ENCODE results near the gene MALT1.

DNA sequence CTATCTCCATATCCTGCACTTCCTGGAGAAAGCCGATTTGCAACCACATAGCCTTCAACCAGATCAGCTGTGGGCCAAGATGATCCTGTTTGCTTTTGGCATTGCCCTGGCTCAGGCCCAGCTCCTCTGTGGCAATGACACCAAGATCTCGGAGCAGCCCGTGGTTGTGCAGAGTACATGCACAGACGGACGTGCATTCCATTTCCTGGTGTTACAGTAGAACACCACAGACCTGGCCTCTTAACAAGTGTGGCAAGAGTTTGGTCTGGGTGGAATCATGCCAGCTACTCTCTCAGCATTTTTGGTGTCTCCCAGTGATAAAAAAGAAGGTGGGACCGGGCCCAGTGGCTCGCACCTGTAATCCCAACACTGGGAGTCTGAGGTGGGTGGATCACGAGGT is 20.0 kb downstream of the MALT1 start:
- TF ChIP-seq, protein P1, sequence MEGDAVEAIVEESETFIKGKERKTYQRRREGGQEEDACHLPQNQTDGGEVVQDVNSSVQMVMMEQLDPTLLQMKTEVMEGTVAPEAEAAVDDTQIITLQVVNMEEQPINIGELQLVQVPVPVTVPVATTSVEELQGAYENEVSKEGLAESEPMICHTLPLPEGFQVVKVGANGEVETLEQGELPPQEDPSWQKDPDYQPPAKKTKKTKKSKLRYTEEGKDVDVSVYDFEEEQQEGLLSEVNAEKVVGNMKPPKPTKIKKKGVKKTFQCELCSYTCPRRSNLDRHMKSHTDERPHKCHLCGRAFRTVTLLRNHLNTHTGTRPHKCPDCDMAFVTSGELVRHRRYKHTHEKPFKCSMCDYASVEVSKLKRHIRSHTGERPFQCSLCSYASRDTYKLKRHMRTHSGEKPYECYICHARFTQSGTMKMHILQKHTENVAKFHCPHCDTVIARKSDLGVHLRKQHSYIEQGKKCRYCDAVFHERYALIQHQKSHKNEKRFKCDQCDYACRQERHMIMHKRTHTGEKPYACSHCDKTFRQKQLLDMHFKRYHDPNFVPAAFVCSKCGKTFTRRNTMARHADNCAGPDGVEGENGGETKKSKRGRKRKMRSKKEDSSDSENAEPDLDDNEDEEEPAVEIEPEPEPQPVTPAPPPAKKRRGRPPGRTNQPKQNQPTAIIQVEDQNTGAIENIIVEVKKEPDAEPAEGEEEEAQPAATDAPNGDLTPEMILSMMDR (IDR thresholded peaks at IDR 0.05) = no peak
- TF ChIP-seq POLR2A (IDR thresholded peaks at IDR 0.05) = no peak
